HEK293T (cell line): Measurements from ENCODE around the gene CHD5.

Experiments used
- BHLHE40 ChIP-seq: fragments of 450-650 bp; IDR thresholded peaks from 2 replicates; pipeline ENCODE4 v1.6.1; 2016; ENCODE audit warnings: mild to moderate bottlenecking, moderate library complexity, borderline replicate concordance
- ELF4 ChIP-seq: fragments of 450-650 bp; IDR thresholded peaks from 2 replicates; pipeline ENCODE4 v1.6.1; 2017; ENCODE audit warnings: antibody characterized with exemption
- FOXA1 ChIP-seq: fragments of 450-650 bp; IDR thresholded peaks from 2 replicates; pipeline ENCODE4 v1.6.1; 2016; ENCODE audit warnings: mild to moderate bottlenecking
- FOXK2 ChIP-seq: fragments of 450-650 bp; IDR thresholded peaks from 2 replicates; pipeline ENCODE4 v1.6.1; 2016; ENCODE audit warnings: mild to moderate bottlenecking
- LEF1 ChIP-seq: fragments of 450-650 bp; IDR thresholded peaks from 2 replicates; pipeline ENCODE4 v1.6.1; 2017; ENCODE audit warnings: mild to moderate bottlenecking, borderline replicate concordance
- SP1 ChIP-seq: fragments of 450-650 bp; IDR thresholded peaks from 2 replicates; pipeline ENCODE4 v1.6.1; 2017
- ZNF384 ChIP-seq: fragments of 450-650 bp; IDR thresholded peaks from 2 replicates; pipeline ENCODE4 v1.6.1; 2016

- TF ChIP-seq SP1 (no peak), ELF4 (no peak), BHLHE40 (no peak), FOXK2 (no peak), ZNF384 (no peak), LEF1 (no peak), FOXA1 (no peak)
These were observed 55.3 kb downstream of the CHD5 start for GRCh38 chr1:6124746-6125365.
